Astrocyte (in vitro differentiated cells and primary cell): ENCODE data around the gene SARS2. TPM values are rescaled to one million over a fixed set of nuclear protein-coding genes. Genes with fewer than 3 reads are reported as not detected.
"Not testable (repeated sequence)": the region's sequence is repeated elsewhere in the genome, so short reads cannot be mapped to it uniquely, and the experiment has no call there.

Source experiments
- DNase-seq: peaks from one replicate; pipeline ENCODE4 v3.0.0-alpha.2; 2010; ENCODE audit warnings: low read depth
- FAIRE-seq: peaks from 2 replicates; lab custom pipeline; 2011; peaks lifted over from hg19 to GRCh38; lab: Jason Lieb, UNC
- H2AFZ ChIP-seq: 2 replicates; pipeline ENCODE4 v1.6.0; 2012; ENCODE audit warnings: low read depth, low read length, inconsistent platforms
- H3K27ac ChIP-seq: 2 replicates; pipeline ENCODE4 v1.5.1; 2011; ENCODE audit warnings: low read depth, low read length, inconsistent platforms
- H3K27me3 ChIP-seq: 2 replicates; pipeline ENCODE4 v1.6.0; 2011; ENCODE audit warnings: low read length, inconsistent platforms; ENCODE audit not compliant: insufficient read depth
- H3K36me3 ChIP-seq: 2 replicates; pipeline ENCODE4 v1.5.1; 2011; ENCODE audit warnings: low read length, inconsistent platforms; ENCODE audit not compliant: insufficient read depth
- H3K4me1 ChIP-seq: 2 replicates; pipeline ENCODE4 v1.5.1; 2011; ENCODE audit warnings: low read length, inconsistent platforms; ENCODE audit not compliant: insufficient read depth
- H3K4me2 ChIP-seq: 2 replicates; pipeline ENCODE4 v1.6.0; 2012; ENCODE audit warnings: low read length, inconsistent platforms
- H3K4me3 ChIP-seq: 2 replicates; pipeline ENCODE4 v1.5.1; 2011; ENCODE audit warnings: low read depth, mild to moderate bottlenecking, low read length, inconsistent platforms; ENCODE audit not compliant: insufficient read depth
- H3K79me2 ChIP-seq: 2 replicates; pipeline ENCODE4 v1.6.0; 2012; ENCODE audit warnings: mild to moderate bottlenecking, low read length, inconsistent platforms; ENCODE audit not compliant: insufficient read depth
- H3K9ac ChIP-seq: 2 replicates; pipeline ENCODE4 v1.6.0; 2012; ENCODE audit warnings: mild to moderate bottlenecking, low read length, inconsistent platforms
- H3K9me3 ChIP-seq: 2 replicates; pipeline ENCODE4 v1.5.1; 2012; ENCODE audit warnings: low read depth, mild to moderate bottlenecking, low read length, inconsistent platforms; ENCODE audit not compliant: insufficient read depth
- H4K20me1 ChIP-seq: 2 replicates; pipeline ENCODE4 v1.6.0; 2012; ENCODE audit warnings: low read length, inconsistent platforms; ENCODE audit not compliant: insufficient read depth
- H3K27ac Mint-ChIP-seq: one replicate; pipeline ENCODE4 v1.8.0; 2021; ENCODE audit warnings: mild to moderate bottlenecking, mixed read lengths; ENCODE audit not compliant: unreplicated experiment
- H3K27me3 Mint-ChIP-seq: one replicate; pipeline ENCODE4 v1.8.0; 2021; ENCODE audit warnings: low read depth, mixed read lengths; ENCODE audit not compliant: unreplicated experiment
- H3K36me3 Mint-ChIP-seq: one replicate; pipeline ENCODE4 v1.8.0; 2021; ENCODE audit warnings: low read depth, mixed read lengths; ENCODE audit not compliant: unreplicated experiment
- H3K4me1 Mint-ChIP-seq: one replicate; pipeline ENCODE4 v1.8.0; 2021; ENCODE audit warnings: low read depth, mixed read lengths; ENCODE audit not compliant: unreplicated experiment
- H3K4me3 Mint-ChIP-seq: one replicate; pipeline ENCODE4 v1.8.0; 2021; ENCODE audit warnings: mild to moderate bottlenecking, moderate library complexity, mixed read lengths; ENCODE audit not compliant: unreplicated experiment
- H3K9me3 Mint-ChIP-seq: one replicate; pipeline ENCODE4 v1.8.0; 2021; ENCODE audit warnings: mild to moderate bottlenecking, mixed read lengths; ENCODE audit not compliant: unreplicated experiment
- EZH2 ChIP-seq: IDR thresholded peaks from 2 replicates; pipeline ENCODE4 v1.6.1; 2012; ENCODE audit warnings: mild to moderate bottlenecking, low read length, inconsistent platforms; ENCODE audit not compliant: insufficient read depth
- total RNA-seq: library from RNA; stranded (reverse); gene quantifications from 2 replicates; pipeline ENCODE4 v1.2.1, GENCODE V29; 2021
- TF ChIP-seq, protein P1 (sequence below): IDR thresholded peaks from 2 replicates; pipeline ENCODE4 v1.5.1; 2011; ENCODE audit warnings: low read depth, mild to moderate bottlenecking, inconsistent platforms, low read length, moderate library complexity; ENCODE audit not compliant: insufficient read depth

SARS2 gene
- total RNA-seq, 1 donor from 2014 or later: 24.8 TPM

DNA sequence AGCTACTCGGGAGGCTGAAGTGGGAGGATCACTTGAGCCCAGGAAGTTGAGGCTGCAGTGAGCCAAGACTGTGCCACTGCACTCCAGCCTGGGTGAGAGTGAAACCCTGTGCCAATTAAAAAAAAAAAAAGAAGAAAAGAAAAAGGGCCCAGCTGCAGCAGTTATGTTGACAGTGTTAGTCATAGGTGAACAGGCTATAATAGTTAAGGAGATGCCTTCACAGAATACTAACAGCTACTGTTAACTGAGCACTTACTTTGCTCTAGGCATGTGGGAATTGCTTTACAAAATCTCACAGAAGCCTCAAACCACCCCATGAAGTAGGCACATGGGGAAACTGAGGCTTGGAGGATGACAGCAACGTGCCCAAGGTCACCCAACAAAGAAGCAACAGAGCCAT lies 41.1 kb upstream of the SARS2 start:
- no peak overlapping the region for H3K4me3 Mint-ChIP-seq
- H3K27me3 ChIP-seq: no peaks in the 10 kb centered on the region
- H3K27ac Mint-ChIP-seq: no peak overlapping the region
- H3K27ac ChIP-seq: no peak overlapping the region
- H4K20me1 ChIP-seq: peaks cover 9% of the 10 kb centered on the region
- peaks cover 16% of the 10 kb centered on the region for H3K79me2 ChIP-seq
- peaks cover 7% of the 10 kb centered on the region for H3K4me1 Mint-ChIP-seq
- peaks cover 14% of the 10 kb centered on the region for H3K4me1 ChIP-seq
- no peak for DNase-seq
- peaks cover 1% of the 10 kb centered on the region for H3K9me3 Mint-ChIP-seq
- no peak for FAIRE-seq
- H3K9me3 ChIP-seq: no peaks in the 10 kb centered on the region
- no peak overlapping the region for H3K4me3 ChIP-seq
- H3K36me3 ChIP-seq: peaks cover 6% of the 10 kb centered on the region
- H3K4me2 ChIP-seq: no peak overlapping the region
- no peak for TF ChIP-seq EZH2
- TF ChIP-seq, protein P1, sequence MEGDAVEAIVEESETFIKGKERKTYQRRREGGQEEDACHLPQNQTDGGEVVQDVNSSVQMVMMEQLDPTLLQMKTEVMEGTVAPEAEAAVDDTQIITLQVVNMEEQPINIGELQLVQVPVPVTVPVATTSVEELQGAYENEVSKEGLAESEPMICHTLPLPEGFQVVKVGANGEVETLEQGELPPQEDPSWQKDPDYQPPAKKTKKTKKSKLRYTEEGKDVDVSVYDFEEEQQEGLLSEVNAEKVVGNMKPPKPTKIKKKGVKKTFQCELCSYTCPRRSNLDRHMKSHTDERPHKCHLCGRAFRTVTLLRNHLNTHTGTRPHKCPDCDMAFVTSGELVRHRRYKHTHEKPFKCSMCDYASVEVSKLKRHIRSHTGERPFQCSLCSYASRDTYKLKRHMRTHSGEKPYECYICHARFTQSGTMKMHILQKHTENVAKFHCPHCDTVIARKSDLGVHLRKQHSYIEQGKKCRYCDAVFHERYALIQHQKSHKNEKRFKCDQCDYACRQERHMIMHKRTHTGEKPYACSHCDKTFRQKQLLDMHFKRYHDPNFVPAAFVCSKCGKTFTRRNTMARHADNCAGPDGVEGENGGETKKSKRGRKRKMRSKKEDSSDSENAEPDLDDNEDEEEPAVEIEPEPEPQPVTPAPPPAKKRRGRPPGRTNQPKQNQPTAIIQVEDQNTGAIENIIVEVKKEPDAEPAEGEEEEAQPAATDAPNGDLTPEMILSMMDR: no peak
- peaks cover 1% of the 10 kb centered on the region for H3K36me3 Mint-ChIP-seq
- no peaks in the 10 kb centered on the region for H3K27me3 Mint-ChIP-seq
- H2AFZ ChIP-seq: no peak overlapping the region
- no peak overlapping the region for H3K9ac ChIP-seq

DNA sequence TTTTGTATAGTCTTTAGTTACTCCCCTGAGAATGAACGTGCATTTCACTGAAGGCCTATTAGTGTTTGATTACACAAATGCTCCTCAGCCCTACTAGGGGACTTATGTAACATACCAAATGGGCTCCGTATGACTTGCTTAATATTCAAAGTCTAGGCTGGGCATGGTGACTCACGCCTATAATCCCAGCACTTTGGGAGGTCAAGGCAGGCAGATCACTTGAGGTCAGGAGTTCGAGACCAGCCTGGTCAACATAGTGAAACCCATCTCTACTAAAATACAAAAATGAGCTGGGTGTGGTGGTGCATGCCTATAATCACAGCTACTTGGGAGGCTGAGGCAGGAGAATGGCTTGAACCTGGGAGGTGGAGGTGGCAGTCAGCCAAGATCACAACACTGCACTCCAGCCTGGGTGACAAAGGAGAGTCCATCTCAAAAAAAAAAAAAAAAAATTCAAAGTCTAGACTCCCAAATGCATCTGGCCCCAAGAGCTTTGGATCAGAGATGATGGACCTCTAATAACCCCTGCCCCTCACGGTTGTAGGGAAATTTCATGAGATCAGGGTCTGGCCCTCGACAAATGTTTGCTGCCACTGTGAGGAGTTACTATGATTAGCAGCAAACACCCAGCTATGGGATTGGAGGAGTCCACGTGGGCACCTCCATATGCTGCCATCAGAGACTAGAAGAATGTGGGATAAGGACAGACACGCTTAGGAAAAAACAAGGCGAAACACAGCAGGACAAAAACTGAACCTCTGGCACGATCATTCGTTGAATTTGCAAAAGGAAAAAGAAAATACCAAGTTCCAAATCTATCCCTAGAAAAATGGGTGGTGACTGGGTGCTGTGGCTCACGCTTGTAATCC lies 40.3 kb upstream of the SARS2 start:
- H3K27ac Mint-ChIP-seq: no peak overlapping the region
- Histone ChIP-seq H3K36me3 (peaks cover 7% of the 10 kb centered on the region), H3K27me3 (no peaks in the 10 kb centered on the region), H3K27ac (no peak overlapping the region), H3K4me2 (no peak overlapping the region), H4K20me1 (peaks cover 9% of the 10 kb centered on the region), H3K9ac (no peak overlapping the region), H3K79me2 (peaks cover 16% of the 10 kb centered on the region), H3K9me3 (no peaks in the 10 kb centered on the region), H2AFZ (no peak overlapping the region), H3K4me3 (no peak overlapping the region), H3K4me1 (peaks cover 6% of the 10 kb centered on the region)
- H3K4me3 Mint-ChIP-seq: no peak overlapping the region
- no peak for FAIRE-seq
- peaks cover 1% of the 10 kb centered on the region for H3K36me3 Mint-ChIP-seq
- H3K9me3 Mint-ChIP-seq: peaks cover 1% of the 10 kb centered on the region
- peaks cover 2% of the 10 kb centered on the region for H3K4me1 Mint-ChIP-seq
- DNase-seq: no peak
- no peak for TF ChIP-seq EZH2
- H3K27me3 Mint-ChIP-seq: no peaks in the 10 kb centered on the region

DNA sequence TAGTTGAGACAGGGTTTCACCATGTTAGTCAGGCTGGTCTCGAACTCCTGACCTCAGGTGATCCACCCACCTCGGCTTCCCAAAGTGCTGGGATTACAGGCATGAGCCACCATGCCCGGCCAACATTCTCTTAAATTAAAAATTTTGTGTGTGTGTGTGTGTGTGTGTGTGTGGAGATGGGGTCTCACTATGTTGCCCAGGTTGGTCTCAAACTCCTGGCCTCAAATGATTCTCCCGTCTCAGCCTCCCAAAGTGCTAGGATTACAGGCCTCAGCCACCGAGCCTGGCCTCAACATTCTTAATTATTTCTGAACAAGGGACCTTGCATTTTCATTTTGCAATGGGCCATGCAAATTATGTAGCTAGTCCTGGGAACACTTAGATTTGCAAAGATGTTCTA lies 35.6 kb upstream of the SARS2 start:
- H3K36me3 ChIP-seq: not testable (repeated sequence)

More for the DNA sequence above, 35.6 kb upstream of the SARS2 start:
- FAIRE-seq, H3K4me3 Mint-ChIP-seq, H3K9me3 ChIP-seq, H3K4me3 ChIP-seq, H3K36me3 Mint-ChIP-seq, H3K9me3 Mint-ChIP-seq, H3K4me1 Mint-ChIP-seq, H3K27ac Mint-ChIP-seq, H3K27me3 ChIP-seq, DNase-seq, H3K79me2 ChIP-seq, H2AFZ ChIP-seq, H3K4me1 ChIP-seq, H4K20me1 ChIP-seq, H3K4me2 ChIP-seq, H3K27me3 Mint-ChIP-seq, H3K9ac ChIP-seq, H3K27ac ChIP-seq: not testable (repeated sequence)
